Fibroblast of peridontal ligament (primary cell): ENCODE results near the gene TPRKB.
"Not testable (repeated sequence)": the region's sequence is repeated elsewhere in the genome, so short reads cannot be mapped to it uniquely, and the experiment has no call there.

Experiments
- DNase-seq: peaks from one replicate; pipeline ENCODE4 v3.0.0-alpha.2; 2010; ENCODE audit errors: extremely low read depth

The TPRKB gene

DNA sequence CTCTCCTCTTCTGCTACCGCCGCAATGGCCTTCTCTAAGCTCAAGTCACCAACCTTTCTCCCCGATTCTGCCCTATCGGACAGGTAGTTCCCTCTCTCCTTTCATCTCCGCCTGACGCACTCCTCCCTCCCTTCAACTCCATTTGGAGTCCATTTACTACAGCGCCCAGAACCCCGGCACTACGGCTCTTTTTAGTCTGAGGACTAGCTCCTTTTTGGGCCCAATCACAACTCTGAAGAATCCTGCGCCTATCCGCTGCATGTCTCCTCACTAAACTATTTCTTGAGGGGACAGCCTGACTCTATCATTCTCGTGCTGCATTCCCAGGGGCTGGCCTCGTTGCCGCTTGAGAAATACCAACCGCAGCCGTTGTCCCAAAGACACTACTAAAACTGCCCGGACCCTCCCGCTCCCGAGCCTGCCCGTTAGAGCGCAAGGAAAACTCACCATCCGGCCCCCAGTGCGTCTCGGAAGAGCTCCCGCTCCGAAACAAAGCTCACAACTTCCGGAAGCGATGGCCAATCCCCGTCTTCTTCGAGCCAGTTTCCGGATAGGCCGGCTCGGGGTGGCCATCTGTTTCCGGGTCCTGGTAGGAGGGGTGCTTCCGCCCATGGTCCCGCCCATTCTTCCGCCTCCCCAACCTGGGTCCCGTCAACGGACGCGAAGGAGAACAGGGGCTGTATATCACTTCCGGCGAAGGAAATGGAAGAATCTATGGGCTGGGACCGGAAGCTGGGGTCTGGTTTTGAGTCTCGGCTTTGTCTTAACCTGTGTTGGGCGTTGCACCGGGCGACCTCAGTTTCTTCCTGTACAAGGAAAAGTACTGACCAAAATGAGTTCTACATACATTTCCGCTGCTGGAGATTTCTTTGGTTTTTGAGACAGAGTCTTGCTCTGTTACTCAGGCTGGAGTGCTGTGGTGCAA, at the start of gene TPRKB:
Gene TPRKB, minus strand, starts transcription at position 491 of the 925 bp plus-strand sequence. CDS start 2,776 bp downstream, outside the sequence.
- peak; percentile 96 for DNase-seq

DNA sequence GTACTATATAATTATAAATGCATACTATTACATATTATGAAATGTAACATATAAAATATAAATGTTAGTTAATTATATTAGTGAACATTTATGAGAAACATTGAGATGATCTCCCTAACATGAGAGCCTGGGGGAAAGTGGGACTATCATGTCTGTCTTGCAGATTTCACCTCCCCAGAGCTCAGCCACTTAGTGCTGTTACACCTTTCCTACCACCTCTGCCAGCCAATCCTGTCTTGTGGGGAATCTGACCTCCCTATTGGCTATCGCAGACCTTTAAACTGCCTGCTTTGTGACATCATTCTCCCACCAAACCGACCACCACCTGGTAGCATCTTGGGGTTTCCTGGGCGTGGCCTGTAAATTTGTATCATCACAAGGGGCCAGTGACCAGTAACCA, 46.7 kb upstream of the TPRKB start, which contains the start of gene C2orf78:
Gene C2orf78, plus strand, starts transcription at position 301 of the 400 bp plus-strand sequence. CDS start 127 bp downstream, outside the sequence.
- not testable (repeated sequence) for DNase-seq

DNA sequence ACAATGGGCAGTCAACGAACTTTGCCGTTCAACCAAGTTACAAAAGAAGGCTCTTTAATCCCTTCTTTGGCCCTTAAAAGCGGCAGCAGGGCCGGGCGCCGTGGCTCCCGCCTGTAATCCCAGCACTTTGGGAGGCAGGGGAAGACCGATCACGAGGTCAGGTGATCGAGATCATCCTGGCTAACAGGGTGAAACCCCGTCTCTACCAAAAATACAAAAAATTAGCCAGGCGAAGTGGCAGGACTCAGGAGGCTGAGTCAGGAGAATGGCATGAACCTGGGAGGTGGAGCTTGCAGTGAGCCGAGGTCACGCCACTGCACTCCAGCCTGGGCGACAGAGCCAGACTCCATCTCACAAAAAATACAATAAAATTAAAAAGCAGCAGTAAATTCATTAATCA, 46.3 kb upstream of the TPRKB start:
- not testable (repeated sequence) for DNase-seq

DNA sequence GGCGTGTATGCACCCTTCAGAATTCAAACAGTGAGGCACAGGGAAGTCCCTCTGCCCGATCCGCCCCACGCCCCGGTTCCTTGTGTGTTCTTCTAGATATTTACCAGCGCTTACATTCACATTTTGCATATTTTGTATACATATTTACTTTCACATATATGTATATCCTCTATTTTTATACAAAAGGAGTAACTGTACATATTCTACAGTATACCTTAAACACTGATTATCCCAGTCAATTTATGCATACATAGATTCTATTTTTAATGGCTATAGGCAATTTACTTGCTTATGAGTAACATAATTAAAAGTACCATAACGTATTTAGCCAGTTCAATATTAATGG, 43.1 kb upstream of the TPRKB start:
- no peak for DNase-seq

DNA sequence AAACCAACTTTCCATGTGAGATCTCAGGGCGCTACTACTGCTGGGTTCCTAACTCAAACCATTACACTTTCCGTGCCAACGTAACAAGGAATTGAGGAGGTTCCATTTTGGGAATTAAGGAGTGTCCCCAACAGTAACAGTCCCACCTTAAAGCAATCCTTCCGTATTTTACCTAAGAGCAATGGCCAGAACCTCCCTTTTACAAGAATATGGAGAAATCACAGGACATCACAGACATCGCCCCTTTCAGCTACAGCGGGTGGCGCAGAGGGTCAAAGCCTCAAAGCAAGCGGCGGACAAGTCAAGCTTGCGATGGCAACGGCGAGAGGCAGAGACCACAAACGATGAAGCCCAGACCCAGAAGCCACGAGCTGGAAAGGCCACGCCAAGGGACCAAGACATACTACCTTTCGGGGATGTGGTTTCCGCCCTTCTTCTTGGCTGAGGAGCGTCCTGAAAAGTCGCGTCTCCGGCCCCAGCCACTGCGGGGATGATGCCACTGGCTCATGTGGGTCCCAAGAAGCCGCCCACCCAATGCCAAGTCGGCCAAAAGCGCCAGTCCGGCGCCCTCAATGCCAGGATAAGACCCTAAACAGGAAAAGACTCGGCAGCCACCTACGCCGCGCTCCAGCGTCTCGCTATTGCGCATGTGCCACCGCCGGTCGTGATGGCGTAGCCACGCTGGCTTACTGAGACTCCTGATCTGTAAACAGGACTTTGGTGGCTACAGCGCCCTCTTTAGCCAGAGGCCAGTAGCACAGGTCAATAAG, 42.5 kb upstream of the TPRKB start, which contains the start of gene DUSP11:
Gene DUSP11, minus strand, starts transcription at position 637 of the 770 bp plus-strand sequence. Its CDS starts 129 bp downstream, at position 508.
- DNase-seq: peak; percentile 94

DNA sequence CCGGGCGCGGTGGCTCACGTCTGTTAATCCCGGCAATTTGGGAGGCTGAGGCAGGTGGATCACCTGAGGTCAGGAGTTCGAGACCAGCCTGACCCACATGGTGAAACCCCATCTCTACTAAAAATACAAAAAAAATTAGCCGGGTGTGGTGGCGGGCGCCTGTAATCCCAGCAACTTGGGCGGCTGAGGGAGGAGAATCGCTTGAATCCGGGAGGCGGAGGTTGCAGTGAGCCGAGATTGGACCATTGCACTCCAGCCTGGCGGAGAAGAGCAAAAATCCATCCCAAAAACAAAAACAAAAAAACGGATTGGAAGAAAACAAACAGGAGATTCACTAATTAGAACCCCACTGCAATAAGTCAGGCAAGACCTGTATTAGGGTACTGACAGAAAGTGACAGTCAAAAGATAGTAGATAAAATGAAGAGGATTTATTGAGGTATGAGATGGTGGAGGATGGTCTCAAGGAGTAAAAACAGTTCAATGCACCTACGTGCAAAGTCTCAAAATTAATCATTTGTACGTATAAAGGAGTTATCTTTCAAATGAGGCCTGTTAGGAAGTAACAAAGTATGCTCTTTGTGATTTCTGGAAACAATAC, 41.8 kb upstream of the TPRKB start:
- not testable (repeated sequence) for DNase-seq

DNA sequence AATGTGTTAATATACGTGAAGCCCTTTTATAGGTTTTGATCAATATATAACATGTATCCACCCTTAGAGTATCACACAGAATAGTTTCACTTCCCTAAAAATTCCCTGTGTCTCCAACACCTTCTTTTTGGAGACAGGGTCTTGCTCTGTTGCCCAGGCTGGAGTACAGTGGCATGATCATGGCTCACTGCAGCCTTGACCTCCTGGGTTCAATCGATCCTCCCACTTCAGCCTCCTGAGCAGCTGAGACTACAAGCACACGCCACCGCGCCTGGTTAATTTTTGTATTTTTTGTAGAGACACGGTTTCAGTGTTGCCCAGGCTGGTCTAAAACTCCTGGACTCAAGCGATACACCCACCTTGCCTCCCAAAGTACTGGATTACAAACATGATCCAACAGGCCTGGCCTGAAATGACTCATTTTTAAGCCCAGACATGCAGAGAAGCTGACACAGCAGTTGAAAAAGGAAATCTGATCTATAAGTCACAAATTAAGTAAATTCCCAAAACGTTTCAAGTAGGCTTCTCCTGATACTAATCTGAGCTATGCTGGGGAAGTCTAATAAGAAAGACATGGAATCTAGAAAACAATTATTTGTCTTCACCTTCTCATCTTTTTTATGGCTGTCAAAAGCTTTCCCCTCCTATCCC, 39.8 kb upstream of the TPRKB start:
- peak; percentile 44 for DNase-seq

DNA sequence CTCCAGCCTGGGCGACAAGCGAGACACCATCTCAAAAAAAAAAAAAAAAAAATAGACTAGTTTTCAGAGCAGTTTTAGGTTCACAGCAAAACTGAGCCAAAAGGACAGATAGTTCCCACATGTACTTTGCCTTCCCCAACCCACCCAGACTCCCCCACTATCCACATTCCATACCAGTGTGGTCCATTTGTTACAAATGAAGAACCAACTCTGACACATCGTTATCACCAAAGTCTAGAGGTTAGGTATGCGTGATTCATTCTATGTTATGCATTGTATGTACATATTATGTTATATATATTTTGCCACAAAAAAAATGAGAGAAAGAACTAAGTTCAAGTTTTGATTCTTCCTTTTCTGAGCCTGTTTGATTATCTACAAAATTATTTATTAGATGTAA, 39.2 kb upstream of the TPRKB start:
- DNase-seq: no peak

DNA sequence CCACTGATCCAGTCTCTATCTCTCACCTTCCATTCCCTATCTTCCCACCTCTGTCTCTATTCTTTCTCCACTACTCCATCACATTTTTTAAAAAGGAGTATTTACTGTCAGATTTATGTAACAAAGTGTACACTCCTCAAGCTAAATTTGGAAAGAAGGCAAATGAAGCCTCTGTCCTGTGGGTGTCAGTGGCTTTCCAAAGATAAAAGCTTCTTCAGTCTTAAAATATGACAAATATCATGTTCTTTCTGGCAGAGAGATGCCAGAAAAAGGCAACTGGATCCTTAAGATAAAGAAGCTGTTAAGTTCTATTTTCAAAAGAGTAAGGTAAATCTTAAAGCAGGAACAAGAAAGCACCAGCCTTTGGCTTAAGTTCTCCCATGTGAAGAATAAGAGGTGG, 35.7 kb upstream of the TPRKB start:
- no peak for DNase-seq

DNA sequence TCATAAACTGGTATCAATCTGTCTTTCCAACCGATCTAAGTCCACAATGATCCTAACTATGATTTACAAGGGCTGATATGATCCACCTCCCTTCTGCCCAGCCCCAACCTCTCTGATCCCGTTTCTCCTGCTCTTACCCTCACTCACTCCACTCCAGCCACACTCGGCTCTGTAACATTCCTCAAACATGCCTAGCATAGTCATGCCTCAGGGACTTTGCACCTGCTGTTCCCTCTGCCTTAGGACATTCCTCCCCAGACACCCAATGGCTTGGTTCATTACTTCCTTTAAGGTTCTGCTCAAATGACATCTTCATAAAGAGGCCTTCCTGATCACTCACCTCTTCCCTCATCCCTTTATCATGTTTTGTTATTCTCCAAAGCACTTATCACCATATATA, 33.6 kb upstream of the TPRKB start:
- no peak for DNase-seq

DNA sequence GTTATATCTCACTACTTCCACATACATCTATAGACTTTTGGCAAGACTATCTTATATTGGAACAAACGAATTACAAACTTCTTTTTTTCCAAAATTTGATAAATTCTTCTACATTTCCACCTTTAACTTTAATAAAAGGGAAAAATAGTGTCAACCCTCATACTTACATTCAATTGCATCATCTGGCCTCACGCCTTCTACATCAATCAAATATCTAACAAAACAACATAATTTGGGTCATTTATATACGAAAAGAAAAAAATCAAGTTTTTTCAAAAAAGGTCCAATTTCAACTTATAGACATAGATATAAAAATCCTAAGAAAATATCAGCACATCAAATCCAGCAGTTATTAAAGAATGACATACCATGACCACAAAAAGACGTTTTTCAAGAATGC, 29.8 kb upstream of the TPRKB start:
- no peak for DNase-seq

DNA sequence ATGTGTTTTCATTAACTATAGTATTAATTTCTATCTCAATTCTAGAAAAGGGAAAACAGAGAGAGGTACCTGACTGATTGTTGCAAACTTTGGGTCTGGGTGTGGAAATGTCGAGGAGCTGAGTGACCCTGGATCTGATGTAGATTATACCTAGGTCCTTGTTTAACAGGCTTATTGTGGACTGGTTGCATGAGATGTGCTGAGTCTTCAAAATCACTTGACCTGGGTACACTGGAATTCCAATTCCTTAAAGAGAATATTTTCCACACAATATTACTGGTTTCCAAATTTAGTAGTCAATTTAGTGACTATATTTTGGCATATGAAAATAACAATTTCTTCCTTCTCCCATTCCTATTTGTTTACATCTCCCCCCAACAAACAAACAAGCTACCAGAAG, 29.2 kb upstream of the TPRKB start:
- no peak for DNase-seq

DNA sequence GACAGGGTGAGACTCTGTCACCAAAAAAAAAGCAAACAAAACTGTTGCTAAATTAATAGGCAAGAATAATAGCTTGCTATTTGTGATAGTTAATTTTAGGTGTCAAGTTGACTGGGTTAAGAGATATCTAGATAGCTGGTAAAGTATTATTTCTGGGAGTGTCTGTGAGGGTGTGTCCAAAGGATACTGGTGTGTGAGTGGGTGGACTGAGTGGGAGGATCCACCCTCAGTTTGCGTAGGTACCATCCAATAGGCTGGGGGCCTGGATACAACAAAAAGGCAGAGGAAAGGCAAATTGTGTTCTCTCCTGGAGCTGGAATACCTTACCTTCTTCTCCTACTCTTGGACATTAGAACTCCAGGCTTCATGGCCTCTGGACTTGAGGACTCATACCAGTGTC, 27.8 kb upstream of the TPRKB start:
- no peak for DNase-seq

DNA sequence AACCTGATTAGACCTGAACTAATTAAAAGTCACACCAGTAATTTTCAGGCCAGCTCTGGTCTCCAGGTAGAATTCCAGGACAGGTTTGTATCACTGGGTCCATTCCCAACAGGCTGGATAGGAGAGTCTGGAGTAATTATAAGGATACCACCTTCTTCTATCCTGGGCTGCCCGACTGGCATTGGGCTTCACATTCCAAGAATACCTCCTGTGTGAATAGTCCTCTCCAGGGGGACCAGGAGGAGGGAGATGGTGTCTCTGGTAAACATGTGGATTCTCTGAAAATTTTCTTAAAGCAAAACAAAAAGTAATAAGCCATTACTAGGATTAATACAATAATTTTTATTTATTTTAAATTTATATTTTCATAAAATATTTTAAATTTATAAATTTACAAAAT, 25.4 kb upstream of the TPRKB start:
- no peak for DNase-seq

DNA sequence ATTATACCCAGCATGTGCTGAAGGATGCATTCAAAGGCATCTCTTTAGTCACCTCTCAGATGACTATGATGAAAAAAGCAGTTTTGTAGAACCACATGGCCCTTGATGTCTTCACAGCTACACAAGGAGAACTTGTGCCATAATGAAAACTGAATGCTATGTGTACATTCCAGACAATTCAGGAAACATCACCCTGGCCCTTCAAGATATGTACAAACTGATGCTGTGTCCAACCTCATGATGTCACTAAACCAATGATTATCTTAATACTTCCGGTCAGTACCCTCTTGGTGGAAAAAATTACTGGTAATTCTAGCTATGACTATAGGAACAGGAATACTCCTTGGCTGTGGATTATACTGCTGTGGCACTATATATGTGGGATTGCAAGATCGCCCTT, 22.8 kb upstream of the TPRKB start:
- no peak for DNase-seq

DNA sequence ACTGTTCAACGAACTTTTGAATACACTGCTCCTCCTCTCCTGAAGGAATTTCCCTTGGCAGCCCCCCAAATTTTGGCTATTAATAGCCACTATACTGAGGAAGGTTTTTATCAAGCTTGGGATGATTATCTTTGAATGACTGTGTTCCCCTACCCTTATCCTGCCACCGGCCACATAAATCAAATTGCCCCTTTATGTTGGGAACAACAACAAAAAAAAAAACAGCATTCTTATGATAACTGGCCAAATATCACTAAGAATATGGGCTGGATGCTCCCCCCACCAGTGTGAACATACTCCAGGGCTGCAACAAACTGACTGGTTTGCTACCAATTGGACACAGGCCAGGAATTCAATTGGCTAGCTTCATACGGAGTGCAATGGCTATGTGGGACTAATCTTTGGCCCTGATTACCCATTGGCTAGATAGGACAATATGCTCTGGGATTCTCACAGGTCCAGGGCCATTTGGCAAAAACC, 22.2 kb upstream of the TPRKB start:
- DNase-seq: peak; percentile 33

DNA sequence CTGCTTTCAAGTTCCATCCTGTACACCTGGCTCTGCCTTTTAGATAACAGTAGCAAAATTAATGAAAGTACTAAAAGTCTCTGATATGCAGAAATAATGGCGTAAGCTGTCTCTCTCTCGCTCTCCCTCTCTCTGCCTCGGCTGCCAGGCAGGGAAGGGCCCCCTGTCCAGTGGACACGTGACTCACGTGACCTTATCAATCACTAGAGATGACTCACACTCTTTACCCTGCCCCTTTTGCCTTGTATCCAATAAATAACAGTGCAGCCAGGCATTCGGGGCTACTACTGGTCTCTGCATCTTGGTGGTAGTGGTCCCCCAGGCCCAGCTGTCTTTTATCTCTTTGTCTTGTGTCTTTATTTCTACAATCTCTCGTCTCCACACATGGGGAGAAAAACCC, 17.2 kb upstream of the TPRKB start:
- DNase-seq: not testable (repeated sequence)

DNA sequence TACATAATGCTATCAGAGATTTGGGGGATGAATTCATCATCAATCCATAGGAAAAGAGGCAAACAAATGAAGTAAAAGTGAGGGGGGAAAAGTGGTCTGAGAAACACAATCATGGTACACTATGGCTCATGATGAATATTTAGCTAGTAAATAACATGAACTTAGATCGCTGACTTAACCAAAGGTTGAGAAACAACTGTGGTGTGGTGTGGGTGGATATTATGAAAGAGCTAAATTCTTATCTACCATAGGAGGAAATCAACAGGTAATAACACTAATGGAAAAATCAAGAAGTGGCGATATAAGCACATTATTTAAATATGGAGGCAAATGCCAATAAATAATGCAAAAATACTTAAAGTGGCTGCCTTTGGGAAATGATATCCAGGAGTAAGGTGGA, 12.2 kb upstream of the TPRKB start:
- no peak for DNase-seq

DNA sequence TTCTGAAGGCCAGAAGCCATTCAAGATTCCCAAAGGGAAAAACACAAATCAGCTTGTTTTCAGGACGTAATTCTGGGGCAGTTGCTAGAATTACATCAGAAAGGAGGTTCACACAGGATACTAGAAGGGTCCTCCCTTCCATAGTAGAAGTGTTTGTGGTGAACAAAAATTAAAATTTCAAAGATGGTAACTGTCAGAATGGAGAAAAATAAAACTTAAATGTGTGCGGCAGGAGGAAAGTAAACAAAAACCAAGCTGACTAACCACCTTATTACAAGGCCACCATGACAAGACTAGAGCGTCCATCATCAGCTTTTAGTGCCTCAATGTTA, 9.7 kb upstream of the TPRKB start:
- no peak for DNase-seq

DNA sequence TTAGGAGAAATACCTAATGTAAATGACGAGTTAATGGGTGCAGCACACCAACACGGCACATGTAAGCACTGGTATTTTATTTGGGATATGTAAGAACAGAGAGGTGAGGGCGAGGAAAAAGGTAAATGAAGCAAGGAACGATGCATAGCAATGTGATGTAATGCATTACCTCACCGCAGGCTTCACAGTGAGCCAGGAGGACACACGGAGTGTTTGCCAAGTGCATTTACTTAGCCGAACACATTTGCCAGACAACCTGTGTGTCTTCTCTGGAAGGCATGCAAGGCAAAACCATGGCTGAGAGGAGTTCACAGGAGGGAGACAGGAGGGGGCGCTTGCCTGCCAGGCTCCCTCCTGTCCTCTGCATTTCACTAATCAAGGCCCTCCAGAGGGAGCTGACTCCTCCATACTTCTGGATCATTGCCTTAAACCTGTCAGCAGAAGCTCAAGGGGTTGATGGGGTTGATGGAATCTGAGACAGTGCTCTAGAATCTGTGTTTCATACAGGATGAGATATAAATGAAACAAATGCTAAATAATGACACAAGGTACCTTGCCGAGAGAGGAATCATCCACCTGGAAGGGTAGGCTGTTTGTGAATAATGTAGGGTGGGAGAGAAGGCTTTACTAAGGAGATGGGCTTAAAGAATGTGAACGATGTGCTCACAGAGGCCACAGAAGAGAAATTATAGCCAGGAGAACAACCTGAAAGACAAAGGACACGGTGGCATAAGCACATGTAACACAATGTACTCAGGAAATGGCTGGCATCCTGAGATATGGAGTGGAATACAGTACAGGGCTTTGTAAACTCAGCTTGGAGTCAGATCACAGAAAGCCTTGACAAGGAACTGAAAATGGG, 9.1 kb upstream of the TPRKB start:
- DNase-seq: no peak

DNA sequence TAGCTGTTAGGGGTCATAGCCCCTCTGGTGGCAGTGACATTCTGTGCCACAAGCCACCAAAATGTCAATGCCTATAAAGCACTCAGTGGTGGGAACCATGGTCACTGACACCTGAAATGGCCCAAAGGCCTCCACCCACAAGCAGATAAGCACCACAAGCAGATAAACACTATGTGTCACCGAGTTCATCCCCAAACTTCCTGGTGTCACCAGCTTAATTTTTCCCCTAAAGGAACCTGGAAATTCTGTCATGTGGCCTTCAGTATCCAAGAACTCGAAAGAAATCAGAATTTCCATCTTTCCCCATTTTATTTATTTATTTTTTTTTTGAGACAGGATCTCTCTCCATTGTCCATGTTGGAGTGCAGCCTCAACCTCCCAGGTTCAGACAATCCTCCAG, 3.6 kb upstream of the TPRKB start:
- no peak for DNase-seq
